ENCODE results near the gene SLC9A9. TPM values are rescaled to one million over a fixed set of nuclear protein-coding genes. Genes with fewer than 3 reads are reported as not detected.
"Not testable (repeated sequence)": the region's sequence is repeated elsewhere in the genome, so short reads cannot be mapped to it uniquely, and the experiment has no call there.

The SLC9A9 gene
- total RNA-seq, 4 donors from 2014 or later: 13.4 to 15.0 (median 14.4) TPM

DNA sequence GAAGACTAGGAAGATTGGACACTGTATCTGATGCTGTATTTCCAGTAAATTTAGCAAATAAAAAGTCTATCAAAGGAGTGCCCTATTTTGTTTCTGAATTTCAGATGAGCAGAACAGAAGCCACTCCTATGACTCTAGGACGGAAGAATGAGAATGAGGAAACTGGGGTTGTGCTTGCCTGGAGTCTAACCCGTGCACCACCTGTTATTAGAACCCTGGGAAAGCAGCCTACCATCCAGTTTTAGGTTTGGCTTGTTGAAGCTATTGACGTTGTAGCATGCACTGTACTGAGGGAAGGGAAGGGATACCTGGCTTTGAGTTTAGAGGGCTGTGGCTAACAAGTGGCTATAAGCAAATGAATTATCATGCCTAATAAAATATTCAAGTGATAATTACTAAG lies 318.5 kb downstream of the SLC9A9 start:
- Histone ChIP-seq H3K27ac (replicated peaks in 1 of 4) (no peak overlapping the region), H3K9me3 (no peaks in the 10 kb centered on the region), H3K4me1 (peaks cover 0 to 29% (median 21%) of the 10 kb centered on the region in 4 donors), H3K27me3 (no peaks in the 10 kb centered on the region), H3K36me3 (no peaks in the 10 kb centered on the region), H3K4me3 (no peak overlapping the region)
- TF ChIP-seq POLR2AphosphoS5 (IDR thresholded peaks at IDR 0.05) (no peak), EP300 (IDR thresholded peaks at IDR 0.05) (no peak), POLR2A (IDR thresholded peaks at IDR 0.05; ENCODE audit: low read depth) (no peak)
- TF ChIP-seq, protein P1, sequence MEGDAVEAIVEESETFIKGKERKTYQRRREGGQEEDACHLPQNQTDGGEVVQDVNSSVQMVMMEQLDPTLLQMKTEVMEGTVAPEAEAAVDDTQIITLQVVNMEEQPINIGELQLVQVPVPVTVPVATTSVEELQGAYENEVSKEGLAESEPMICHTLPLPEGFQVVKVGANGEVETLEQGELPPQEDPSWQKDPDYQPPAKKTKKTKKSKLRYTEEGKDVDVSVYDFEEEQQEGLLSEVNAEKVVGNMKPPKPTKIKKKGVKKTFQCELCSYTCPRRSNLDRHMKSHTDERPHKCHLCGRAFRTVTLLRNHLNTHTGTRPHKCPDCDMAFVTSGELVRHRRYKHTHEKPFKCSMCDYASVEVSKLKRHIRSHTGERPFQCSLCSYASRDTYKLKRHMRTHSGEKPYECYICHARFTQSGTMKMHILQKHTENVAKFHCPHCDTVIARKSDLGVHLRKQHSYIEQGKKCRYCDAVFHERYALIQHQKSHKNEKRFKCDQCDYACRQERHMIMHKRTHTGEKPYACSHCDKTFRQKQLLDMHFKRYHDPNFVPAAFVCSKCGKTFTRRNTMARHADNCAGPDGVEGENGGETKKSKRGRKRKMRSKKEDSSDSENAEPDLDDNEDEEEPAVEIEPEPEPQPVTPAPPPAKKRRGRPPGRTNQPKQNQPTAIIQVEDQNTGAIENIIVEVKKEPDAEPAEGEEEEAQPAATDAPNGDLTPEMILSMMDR (IDR thresholded peaks at IDR 0.05): no peak
- WGBS: 84% methylated on average over 3 of the region's 3 CpGs
- DNase-seq (ENCODE audit: extremely low spot score): no peak
- intact Hi-C loops (cut with DNase I): no loop called here

DNA sequence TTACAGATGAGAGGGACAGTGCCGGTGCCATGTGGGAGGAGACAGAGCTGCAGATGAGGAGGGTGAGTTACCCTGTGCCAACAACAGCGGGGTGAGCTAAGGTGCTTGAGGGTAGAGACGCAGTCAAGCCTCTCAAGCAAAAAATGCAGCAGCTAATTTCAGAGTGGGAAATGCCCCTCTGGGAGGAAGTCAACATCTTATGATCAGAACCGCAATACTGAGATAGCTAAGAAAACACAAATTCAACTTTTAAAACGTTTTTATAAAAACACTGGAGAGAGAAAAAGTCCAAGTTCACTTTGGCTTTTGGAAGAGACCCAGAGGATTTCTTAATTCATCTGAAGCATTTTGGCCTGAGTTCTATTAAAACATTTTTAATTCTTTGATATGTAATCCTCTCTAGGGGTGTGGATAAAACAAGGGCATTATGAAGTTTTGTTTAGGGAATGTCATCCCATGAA lies 319.2 kb downstream of the SLC9A9 start:
- Histone ChIP-seq H3K9me3 (no peaks in the 10 kb centered on the region), H3K4me3 (peak overlapping the region in 2 of 4 donors; percentile 27 to 29), H3K4me1 (peaks cover 0 to 29% (median 21%) of the 10 kb centered on the region in 4 donors), H3K27ac (replicated peaks in 1 of 4) (peak overlapping the region in 3 of 4 donors; percentile 24 to 55 (median 39)), H3K27me3 (no peaks in the 10 kb centered on the region), H3K36me3 (no peaks in the 10 kb centered on the region)
- intact Hi-C loops (cut with DNase I): no loop called here
- 12% methylated on average over 5 of the region's 5 CpGs for WGBS
- no peak for DNase-seq (ENCODE audit: extremely low spot score)
- no peak for TF ChIP-seq POLR2AphosphoS5 (IDR thresholded peaks at IDR 0.05)
- no peak for TF ChIP-seq POLR2A (IDR thresholded peaks at IDR 0.05; ENCODE audit: low read depth)
- no peak for TF ChIP-seq EP300 (IDR thresholded peaks at IDR 0.05)
- TF ChIP-seq, protein P1 (IDR thresholded peaks at IDR 0.05): no peak

DNA sequence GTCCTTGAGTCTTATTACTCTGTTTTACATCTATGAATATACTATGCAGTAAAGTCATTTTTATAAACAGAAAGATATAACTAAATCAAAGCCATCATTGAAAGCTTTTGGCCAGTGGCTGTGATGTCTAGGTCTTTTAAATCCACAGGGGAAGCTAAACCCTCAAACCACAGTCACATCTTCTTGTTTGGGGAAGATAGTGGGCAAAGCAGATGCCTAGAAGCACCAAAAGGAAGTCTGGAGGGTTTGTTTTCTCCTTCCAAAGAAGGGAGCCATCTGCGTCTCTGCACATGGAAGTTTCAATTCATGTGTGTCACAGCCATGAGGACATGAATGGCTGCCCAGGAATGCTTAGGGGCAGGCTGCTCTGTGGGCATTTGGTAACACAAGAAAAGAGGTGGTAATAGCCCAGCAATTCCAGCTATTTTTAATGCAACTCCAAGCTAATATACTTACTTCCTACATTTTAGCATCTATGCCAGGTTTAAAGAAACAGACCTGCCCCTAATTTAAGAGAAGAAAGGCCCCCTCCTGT lies 322.2 kb downstream of the SLC9A9 start:
- H3K36me3 ChIP-seq: no peaks in the 10 kb centered on the region
- intact Hi-C loops (cut with DNase I): no loop called here
- DNase-seq (ENCODE audit: extremely low spot score): no peak
- H3K4me3 ChIP-seq: no peak overlapping the region
- peaks cover 0 to 29% (median 21%) of the 10 kb centered on the region in 4 donors for H3K4me1 ChIP-seq
- 67% methylated on average over 1 of the region's 1 CpG for WGBS
- TF ChIP-seq EP300 (IDR thresholded peaks at IDR 0.05) (no peak), POLR2A (IDR thresholded peaks at IDR 0.05; ENCODE audit: low read depth) (no peak)
- H3K27ac ChIP-seq (replicated peaks in 1 of 4): no peak overlapping the region
- H3K9me3 ChIP-seq: no peaks in the 10 kb centered on the region
- no peaks in the 10 kb centered on the region for H3K27me3 ChIP-seq

DNA sequence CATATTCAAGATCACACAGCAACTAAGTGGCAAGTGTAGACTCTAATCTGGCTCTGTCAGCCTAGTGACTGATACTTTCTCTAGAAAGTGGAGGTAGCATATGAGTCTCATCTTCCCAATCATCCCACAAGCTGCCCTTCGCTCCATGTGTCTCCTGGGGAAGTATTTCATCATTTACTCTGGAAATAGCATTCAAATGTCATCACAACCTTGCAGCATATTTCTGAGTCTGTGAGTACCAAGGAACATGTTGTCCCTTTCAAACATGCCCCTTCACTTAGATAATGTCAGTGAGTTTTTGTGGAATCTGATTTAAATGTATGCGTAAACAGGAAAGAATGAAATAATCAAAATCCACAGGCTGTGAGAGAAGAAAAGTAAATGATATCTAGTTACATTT lies 322.9 kb downstream of the SLC9A9 start:
- TF ChIP-seq POLR2A (IDR thresholded peaks at IDR 0.05; ENCODE audit: low read depth) (no peak), POLR2AphosphoS5 (IDR thresholded peaks at IDR 0.05) (peak in 1 of 2 donors; percentile 54)
- no peaks in the 10 kb centered on the region for H3K36me3 ChIP-seq
- 76% methylated on average over 2 of the region's 2 CpGs for WGBS
- intact Hi-C loops (cut with DNase I): no loop called here
- H3K27ac ChIP-seq (replicated peaks in 1 of 4): no peak overlapping the region
- no peak for DNase-seq (ENCODE audit: extremely low spot score)
- no peak overlapping the region for H3K4me3 ChIP-seq
- no peaks in the 10 kb centered on the region for H3K9me3 ChIP-seq
- no peaks in the 10 kb centered on the region for H3K27me3 ChIP-seq
- H3K4me1 ChIP-seq: peaks cover 0 to 29% (median 21%) of the 10 kb centered on the region in 4 donors

DNA sequence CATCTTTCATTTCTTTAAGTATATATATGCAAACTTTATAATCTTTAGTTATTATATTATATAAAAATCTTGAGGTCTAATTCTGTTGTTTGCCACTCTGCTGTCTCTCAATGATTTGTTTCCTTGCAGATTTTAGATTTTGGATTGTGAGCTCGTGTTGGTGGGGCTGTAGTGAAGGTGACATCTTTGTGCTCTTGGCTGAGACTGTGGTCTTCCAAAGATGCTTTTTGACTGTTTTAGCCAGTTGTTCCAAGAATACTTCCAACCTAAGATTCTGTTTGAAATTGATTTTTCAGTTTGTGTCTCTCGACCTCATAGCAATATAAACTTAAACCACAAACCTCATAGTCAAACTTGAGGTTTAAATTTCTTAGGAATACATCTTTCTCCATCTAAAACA lies 326.5 kb downstream of the SLC9A9 start:
- H3K36me3 ChIP-seq: no peaks in the 10 kb centered on the region
- TF ChIP-seq EP300 (IDR thresholded peaks at IDR 0.05): no peak
- no peak for TF ChIP-seq POLR2A (IDR thresholded peaks at IDR 0.05; ENCODE audit: low read depth)
- no peak for TF ChIP-seq POLR2AphosphoS5 (IDR thresholded peaks at IDR 0.05)
- TF ChIP-seq, protein P1 (IDR thresholded peaks at IDR 0.05): no peak
- 83% methylated on average over 2 of the region's 2 CpGs for WGBS
- intact Hi-C loops (cut with DNase I): no loop called here
- no peaks in the 10 kb centered on the region for H3K27me3 ChIP-seq
- peaks cover 0 to 9% (median 4%) of the 10 kb centered on the region in 4 donors for H3K4me1 ChIP-seq
- DNase-seq (ENCODE audit: extremely low spot score): no peak
- H3K4me3 ChIP-seq: no peak overlapping the region
- H3K9me3 ChIP-seq: no peaks in the 10 kb centered on the region
- H3K27ac ChIP-seq (replicated peaks in 1 of 4): no peak overlapping the region

DNA sequence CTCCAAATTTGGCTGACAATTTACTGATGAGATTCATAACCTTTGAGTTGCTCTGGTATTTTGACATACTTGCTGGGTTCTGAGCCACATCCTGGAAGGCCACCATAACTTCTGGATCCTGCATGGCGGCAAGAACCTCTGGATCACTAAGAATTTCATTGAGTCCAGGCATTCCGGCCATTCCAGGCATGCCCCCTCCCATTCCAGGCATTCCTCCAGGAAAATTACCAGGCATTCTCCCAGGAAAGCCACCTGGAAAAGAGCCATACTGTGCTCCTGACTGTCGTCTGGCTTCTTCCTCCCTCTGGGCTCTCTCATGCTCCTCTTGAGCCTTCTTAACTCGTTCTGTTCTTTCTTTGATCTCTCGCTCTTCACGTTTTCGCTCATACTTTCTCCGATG lies 331.1 kb downstream of the SLC9A9 start:
- H3K9me3 ChIP-seq; H3K4me3 ChIP-seq; H3K4me1 ChIP-seq; DNase-seq (ENCODE audit: extremely low spot score); H3K27me3 ChIP-seq; intact Hi-C loops (cut with DNase I); H3K27ac ChIP-seq (replicated peaks in 1 of 4); H3K36me3 ChIP-seq: not testable (repeated sequence)
- 80% methylated on average over 8 of the region's 8 CpGs for WGBS

Data from esophagus muscularis mucosa (tissue), 4 donors.